ENCODE results near the gene LETMD1.

The LETMD1 gene, protein sequence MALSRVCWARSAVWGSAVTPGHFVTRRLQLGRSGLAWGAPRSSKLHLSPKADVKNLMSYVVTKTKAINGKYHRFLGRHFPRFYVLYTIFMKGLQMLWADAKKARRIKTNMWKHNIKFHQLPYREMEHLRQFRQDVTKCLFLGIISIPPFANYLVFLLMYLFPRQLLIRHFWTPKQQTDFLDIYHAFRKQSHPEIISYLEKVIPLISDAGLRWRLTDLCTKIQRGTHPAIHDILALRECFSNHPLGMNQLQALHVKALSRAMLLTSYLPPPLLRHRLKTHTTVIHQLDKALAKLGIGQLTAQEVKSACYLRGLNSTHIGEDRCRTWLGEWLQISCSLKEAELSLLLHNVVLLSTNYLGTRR

DNA sequence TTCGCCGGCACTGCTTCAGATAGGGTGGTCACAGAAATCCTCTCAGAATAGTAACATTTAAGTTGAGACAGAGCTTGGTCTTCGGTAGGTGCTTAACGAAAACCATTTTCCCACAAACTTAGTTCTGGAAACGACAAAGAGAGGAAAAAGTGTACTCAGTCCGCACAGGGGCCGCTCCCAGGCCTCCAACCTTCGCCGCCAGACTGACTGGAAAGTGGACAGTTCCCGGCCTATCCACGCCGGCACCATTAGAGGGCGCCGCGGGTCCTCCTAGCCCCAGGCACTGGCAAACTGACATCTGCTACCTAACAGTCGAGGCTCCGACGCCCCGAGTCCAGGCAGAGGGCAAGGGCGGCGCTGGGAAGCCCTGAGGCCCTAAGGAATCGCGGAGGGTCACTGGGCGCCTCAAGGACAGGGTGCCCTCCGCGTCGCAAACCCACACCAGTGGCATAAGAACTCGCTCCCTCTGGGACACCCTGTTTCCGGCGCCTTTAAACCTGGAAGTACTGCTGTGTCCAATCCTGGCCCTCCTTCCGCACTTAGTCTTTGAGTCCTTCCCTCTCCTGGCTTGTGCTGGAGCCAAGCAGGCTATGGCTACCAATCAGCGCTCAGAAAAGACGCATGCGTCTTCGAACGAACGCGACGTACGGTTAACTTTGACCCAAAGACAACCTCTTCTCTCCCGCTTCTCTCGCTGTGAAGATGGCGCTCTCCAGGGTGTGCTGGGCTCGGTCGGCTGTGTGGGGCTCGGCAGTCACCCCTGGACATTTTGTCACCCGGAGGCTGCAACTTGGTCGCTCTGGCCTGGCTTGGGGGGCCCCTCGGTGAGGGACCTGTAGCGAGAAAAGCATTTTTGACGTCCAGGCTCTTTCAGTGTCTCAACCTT is at the start of gene LETMD1:
Gene LETMD1, plus strand, starts transcription at position 673 of the 886 bp plus-strand sequence. Its CDS starts 30 bp downstream, at position 703.
- peak within 1 kb of the TSS; percentile 96 for H3K27ac ChIP-seq (ENCODE audit: low read length)
- H3K4me3 ChIP-seq (ENCODE audit: low read length in 2 of 2): peak within 1 kb of the TSS; percentile 94 to 96
- H3K4me1 ChIP-seq (ENCODE audit: control insufficient read depth, insufficient read depth, low read length): peaks cover 9% of the 10 kb centered on the region
- no peaks in the 10 kb centered on the region for H3K9me3 ChIP-seq (ENCODE audit: control insufficient read depth in 2 of 2, low read length in 2 of 2)
- H3K36me3 ChIP-seq (ENCODE audit: control insufficient read depth in 2 of 2, insufficient read depth in 2 of 2, low read length in 2 of 2): peaks cover 4% of the 10 kb centered on the region in 2 donors
- H3K27me3 ChIP-seq (ENCODE audit: control insufficient read depth in 1 of 2, insufficient read depth in 2 of 2, low read length in 2 of 2): no peaks in the 10 kb centered on the region
- H3K9ac ChIP-seq (ENCODE audit: low read length in 2 of 2): peak within 1 kb of the TSS; percentile 92 to 98

DNA sequence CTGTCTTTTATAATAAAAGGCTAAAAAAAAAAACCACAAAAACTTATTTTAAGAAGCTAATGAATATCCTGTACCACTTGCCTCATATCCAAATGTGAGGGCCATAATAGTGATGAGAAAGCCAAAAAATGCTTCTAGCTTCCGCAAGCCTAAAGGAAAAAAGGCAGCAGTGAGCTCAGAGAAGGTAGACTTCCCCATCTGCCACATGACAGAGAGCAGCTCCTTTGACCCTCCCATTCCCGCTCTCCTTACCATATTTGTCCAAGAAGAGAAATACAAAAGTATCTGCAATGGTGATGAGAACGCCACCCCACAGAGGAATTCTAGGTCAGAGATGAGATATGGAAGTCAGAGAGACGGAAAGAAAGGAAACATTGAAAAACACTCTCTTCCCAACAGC is 49.0 kb upstream of the LETMD1 start:
- H3K4me3 ChIP-seq (ENCODE audit: low read length in 2 of 2): no peak overlapping the region
- H3K9ac ChIP-seq (ENCODE audit: low read length in 2 of 2): no peak overlapping the region
- H3K4me1 ChIP-seq (ENCODE audit: control insufficient read depth, insufficient read depth, low read length): no peaks in the 10 kb centered on the region
- H3K27me3 ChIP-seq (ENCODE audit: control insufficient read depth in 1 of 2, insufficient read depth in 2 of 2, low read length in 2 of 2): no peaks in the 10 kb centered on the region
- peaks cover 35 to 36% of the 10 kb centered on the region in 2 donors for H3K36me3 ChIP-seq (ENCODE audit: control insufficient read depth in 2 of 2, insufficient read depth in 2 of 2, low read length in 2 of 2)
- H3K9me3 ChIP-seq (ENCODE audit: control insufficient read depth in 2 of 2, low read length in 2 of 2): no peaks in the 10 kb centered on the region
- no peak overlapping the region for H3K27ac ChIP-seq (ENCODE audit: low read length)

DNA sequence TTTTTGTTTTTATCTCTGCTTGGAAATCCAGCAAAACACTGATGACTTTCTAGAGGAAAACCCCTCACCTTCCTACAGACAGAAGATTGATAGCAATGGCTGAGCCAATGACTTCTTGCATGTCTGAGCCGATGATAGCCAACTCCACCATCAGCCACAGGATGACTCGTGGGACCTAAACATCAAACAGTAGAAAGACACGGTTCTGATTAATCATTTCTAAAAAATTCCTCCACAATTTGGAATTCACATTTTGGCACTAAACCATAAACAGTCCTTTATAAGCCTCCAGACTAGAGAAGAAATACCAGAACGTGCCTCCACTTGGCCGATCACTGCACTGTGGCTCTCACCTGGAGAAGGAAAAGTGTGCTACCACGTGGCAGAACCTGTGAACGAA is 47.9 kb upstream of the LETMD1 start:
- H3K9ac ChIP-seq (ENCODE audit: low read length in 2 of 2): no peak overlapping the region
- H3K9me3 ChIP-seq (ENCODE audit: control insufficient read depth in 2 of 2, low read length in 2 of 2): no peaks in the 10 kb centered on the region
- no peaks in the 10 kb centered on the region for H3K4me1 ChIP-seq (ENCODE audit: control insufficient read depth, insufficient read depth, low read length)
- no peaks in the 10 kb centered on the region for H3K27me3 ChIP-seq (ENCODE audit: control insufficient read depth in 1 of 2, insufficient read depth in 2 of 2, low read length in 2 of 2)
- H3K4me3 ChIP-seq (ENCODE audit: low read length in 2 of 2): no peak overlapping the region
- no peak overlapping the region for H3K27ac ChIP-seq (ENCODE audit: low read length)
- peaks cover 23 to 37% of the 10 kb centered on the region in 2 donors for H3K36me3 ChIP-seq (ENCODE audit: control insufficient read depth in 2 of 2, insufficient read depth in 2 of 2, low read length in 2 of 2)

DNA sequence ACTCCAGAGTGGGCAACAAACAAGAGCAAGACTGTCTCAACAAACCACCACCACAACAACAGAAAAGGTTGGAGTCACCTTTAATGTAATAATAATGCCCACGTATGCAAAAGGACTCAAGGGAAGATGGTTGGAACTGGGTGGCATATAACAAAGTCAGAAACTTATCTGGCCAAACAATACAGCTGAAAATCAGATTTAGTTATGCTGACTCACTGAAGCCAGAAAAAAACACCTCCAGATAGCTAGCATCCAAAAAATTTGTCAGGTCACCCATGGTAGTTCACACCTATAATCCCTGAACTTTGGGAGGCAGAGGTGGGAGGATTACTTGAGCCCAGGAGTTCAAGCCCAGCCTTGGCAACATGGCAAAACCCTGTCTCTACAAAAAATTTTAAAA is 46.3 kb upstream of the LETMD1 start:
- Histone ChIP-seq H3K27me3 (ENCODE audit: control insufficient read depth in 1 of 2, insufficient read depth in 2 of 2, low read length in 2 of 2) (no peaks in the 10 kb centered on the region), H3K9ac (ENCODE audit: low read length in 2 of 2) (no peak overlapping the region), H3K4me3 (ENCODE audit: low read length in 2 of 2) (no peak overlapping the region), H3K9me3 (ENCODE audit: control insufficient read depth in 2 of 2, low read length in 2 of 2) (no peaks in the 10 kb centered on the region), H3K4me1 (ENCODE audit: control insufficient read depth, insufficient read depth, low read length) (no peaks in the 10 kb centered on the region), H3K36me3 (ENCODE audit: control insufficient read depth in 2 of 2, insufficient read depth in 2 of 2, low read length in 2 of 2) (peaks cover 11 to 31% of the 10 kb centered on the region in 2 donors), H3K27ac (ENCODE audit: low read length) (no peak overlapping the region)

DNA sequence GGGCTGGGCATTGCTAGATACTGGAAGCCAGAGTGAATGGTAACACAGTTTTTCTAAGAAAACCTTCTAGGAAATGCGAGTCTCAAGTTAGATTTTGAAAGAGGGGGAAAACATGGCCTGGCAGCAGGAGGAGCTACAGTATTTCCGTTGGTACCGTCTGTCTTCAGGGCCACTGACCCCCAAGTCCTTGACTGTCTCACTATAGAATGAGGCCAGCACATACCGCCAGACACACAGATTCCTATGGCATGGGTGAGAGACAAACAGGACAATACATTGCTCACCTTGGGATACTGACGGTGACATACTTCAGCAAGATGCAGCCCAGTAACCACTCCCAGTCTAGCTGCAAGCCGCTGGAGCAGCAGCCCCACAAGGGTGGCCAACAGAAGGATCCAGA is 43.6 kb upstream of the LETMD1 start:
- H3K4me1 ChIP-seq (ENCODE audit: control insufficient read depth, insufficient read depth, low read length): no peaks in the 10 kb centered on the region
- H3K9ac ChIP-seq (ENCODE audit: low read length in 2 of 2): no peak overlapping the region
- peaks cover 3 to 24% of the 10 kb centered on the region in 2 donors for H3K36me3 ChIP-seq (ENCODE audit: control insufficient read depth in 2 of 2, insufficient read depth in 2 of 2, low read length in 2 of 2)
- H3K27ac ChIP-seq (ENCODE audit: low read length): no peak overlapping the region
- H3K4me3 ChIP-seq (ENCODE audit: low read length in 2 of 2): no peak overlapping the region
- no peaks in the 10 kb centered on the region for H3K27me3 ChIP-seq (ENCODE audit: control insufficient read depth in 1 of 2, insufficient read depth in 2 of 2, low read length in 2 of 2)
- H3K9me3 ChIP-seq (ENCODE audit: control insufficient read depth in 2 of 2, low read length in 2 of 2): no peaks in the 10 kb centered on the region

DNA sequence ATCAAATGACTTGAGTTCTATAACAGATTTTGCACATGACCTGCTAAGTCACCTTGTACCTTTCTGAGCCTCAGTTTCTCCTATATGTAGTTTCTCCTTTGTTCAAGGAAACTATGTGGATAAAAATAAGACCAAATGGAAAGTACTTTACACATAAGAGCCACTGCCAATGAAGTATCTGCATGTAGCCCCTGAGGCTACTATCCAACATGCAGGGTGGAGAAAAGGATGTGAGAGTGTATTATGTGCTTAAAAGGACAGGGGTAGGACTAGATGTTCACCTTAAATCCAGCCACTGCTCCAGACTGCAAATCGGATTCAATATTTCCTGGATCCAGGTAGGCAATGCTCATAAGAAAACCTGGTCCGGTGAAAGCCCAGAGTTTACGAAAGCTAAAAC is 43.1 kb upstream of the LETMD1 start:
- peaks cover 2 to 24% of the 10 kb centered on the region in 2 donors for H3K36me3 ChIP-seq (ENCODE audit: control insufficient read depth in 2 of 2, insufficient read depth in 2 of 2, low read length in 2 of 2)

DNA sequence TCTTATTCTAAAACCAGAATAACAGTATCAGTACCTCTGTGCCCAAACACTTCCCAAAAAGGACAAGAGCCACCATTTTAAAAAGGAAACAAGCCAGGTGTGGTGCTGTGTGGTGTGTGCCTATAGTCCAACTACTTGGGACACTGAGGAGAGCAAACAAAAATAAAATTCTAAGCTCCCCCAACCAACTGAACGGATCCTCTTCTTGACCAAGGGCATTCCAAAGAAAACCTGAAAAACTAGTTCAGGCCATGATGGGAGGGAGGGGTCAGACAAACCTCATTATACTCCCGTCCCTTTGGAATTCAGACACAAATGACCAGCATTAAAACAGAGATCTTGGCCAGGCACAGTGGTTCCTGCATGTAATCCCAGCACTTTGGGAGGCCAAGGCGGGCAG is 42.5 kb upstream of the LETMD1 start:
- no peak overlapping the region for H3K4me3 ChIP-seq (ENCODE audit: low read length in 2 of 2)
- H3K27ac ChIP-seq (ENCODE audit: low read length): no peak overlapping the region
- H3K36me3 ChIP-seq (ENCODE audit: control insufficient read depth in 2 of 2, insufficient read depth in 2 of 2, low read length in 2 of 2): peaks cover 2 to 20% of the 10 kb centered on the region in 2 donors
- no peak overlapping the region for H3K9ac ChIP-seq (ENCODE audit: low read length in 2 of 2)
- no peaks in the 10 kb centered on the region for H3K9me3 ChIP-seq (ENCODE audit: control insufficient read depth in 2 of 2, low read length in 2 of 2)
- H3K27me3 ChIP-seq (ENCODE audit: control insufficient read depth in 1 of 2, insufficient read depth in 2 of 2, low read length in 2 of 2): no peaks in the 10 kb centered on the region
- no peaks in the 10 kb centered on the region for H3K4me1 ChIP-seq (ENCODE audit: control insufficient read depth, insufficient read depth, low read length)

More for the DNA sequence above, 43.1 kb upstream of the LETMD1 start:
- H3K9ac ChIP-seq (ENCODE audit: low read length in 2 of 2): peak overlapping the region in 1 of 2 donors; percentile 13
- no peaks in the 10 kb centered on the region for H3K4me1 ChIP-seq (ENCODE audit: control insufficient read depth, insufficient read depth, low read length)
- H3K9me3 ChIP-seq (ENCODE audit: control insufficient read depth in 2 of 2, low read length in 2 of 2): no peaks in the 10 kb centered on the region
- no peaks in the 10 kb centered on the region for H3K27me3 ChIP-seq (ENCODE audit: control insufficient read depth in 1 of 2, insufficient read depth in 2 of 2, low read length in 2 of 2)
- no peak overlapping the region for H3K4me3 ChIP-seq (ENCODE audit: low read length in 2 of 2)
- H3K27ac ChIP-seq (ENCODE audit: low read length): no peak overlapping the region

DNA sequence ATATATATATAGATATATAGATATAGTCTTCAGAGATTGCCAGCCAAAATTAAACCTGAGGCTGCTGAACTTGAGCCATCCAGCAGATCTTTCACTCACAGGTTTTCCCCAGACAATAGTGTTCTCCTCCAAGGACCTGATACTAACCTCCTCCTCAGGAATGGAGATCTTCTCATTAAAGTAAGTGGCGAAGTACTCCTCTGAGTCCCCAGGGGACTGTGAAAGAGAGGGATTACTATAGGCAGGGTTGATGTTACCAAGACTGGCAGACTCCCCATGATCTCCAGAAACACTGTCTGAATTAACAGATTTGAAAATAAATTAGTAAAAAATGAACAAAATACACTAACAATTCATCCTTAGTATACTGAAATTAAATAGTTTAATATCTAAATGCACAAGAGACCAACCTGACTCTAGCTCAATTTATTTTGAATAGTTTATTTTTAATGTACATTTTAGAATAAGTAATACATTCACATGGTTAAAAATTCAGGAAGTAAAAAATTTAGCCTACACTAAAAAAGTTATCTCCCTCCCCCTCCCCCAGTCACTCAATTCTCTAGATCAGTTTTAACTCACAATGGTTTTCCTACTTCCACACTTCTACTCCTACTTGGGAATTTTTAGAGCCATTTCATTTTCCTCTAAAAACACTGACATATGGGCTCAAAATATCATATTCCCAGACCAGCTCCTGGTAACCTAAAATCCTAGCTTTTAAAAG is 39.6 kb upstream of the LETMD1 start:
- Histone ChIP-seq H3K9me3 (ENCODE audit: control insufficient read depth in 2 of 2, low read length in 2 of 2) (no peaks in the 10 kb centered on the region), H3K27me3 (ENCODE audit: control insufficient read depth in 1 of 2, insufficient read depth in 2 of 2, low read length in 2 of 2) (no peaks in the 10 kb centered on the region), H3K4me3 (ENCODE audit: low read length in 2 of 2) (no peak overlapping the region), H3K27ac (ENCODE audit: low read length) (no peak overlapping the region), H3K9ac (ENCODE audit: low read length in 2 of 2) (no peak overlapping the region), H3K4me1 (ENCODE audit: control insufficient read depth, insufficient read depth, low read length) (no peaks in the 10 kb centered on the region), H3K36me3 (ENCODE audit: control insufficient read depth in 2 of 2, insufficient read depth in 2 of 2, low read length in 2 of 2) (peaks cover 2 to 16% of the 10 kb centered on the region in 2 donors)

DNA sequence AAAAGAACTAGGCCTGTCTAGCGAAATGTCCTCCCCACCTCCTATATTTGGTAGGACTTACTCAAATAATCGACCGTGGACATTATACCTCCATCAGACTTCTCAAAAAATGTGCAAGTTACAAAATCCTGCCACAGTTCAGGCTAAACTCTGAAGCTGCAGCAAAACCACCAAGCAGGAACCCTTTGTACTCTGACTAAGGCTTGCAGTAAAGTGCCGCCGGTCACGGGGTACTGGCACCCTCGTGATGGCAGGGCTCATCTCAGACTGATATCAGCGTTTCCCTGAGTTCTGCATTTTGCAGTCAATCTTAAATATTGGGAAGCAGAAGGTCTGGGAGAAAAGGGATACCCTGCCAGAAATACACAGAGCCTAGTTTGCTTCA is 39.1 kb upstream of the LETMD1 start:
- Histone ChIP-seq H3K27me3 (ENCODE audit: control insufficient read depth in 1 of 2, insufficient read depth in 2 of 2, low read length in 2 of 2) (no peaks in the 10 kb centered on the region), H3K9ac (ENCODE audit: low read length in 2 of 2) (no peak overlapping the region), H3K27ac (ENCODE audit: low read length) (no peak overlapping the region), H3K36me3 (ENCODE audit: control insufficient read depth in 2 of 2, insufficient read depth in 2 of 2, low read length in 2 of 2) (peaks cover 2 to 16% of the 10 kb centered on the region in 2 donors), H3K4me3 (ENCODE audit: low read length in 2 of 2) (no peak overlapping the region), H3K4me1 (ENCODE audit: control insufficient read depth, insufficient read depth, low read length) (no peaks in the 10 kb centered on the region), H3K9me3 (ENCODE audit: control insufficient read depth in 2 of 2, low read length in 2 of 2) (no peaks in the 10 kb centered on the region)

DNA sequence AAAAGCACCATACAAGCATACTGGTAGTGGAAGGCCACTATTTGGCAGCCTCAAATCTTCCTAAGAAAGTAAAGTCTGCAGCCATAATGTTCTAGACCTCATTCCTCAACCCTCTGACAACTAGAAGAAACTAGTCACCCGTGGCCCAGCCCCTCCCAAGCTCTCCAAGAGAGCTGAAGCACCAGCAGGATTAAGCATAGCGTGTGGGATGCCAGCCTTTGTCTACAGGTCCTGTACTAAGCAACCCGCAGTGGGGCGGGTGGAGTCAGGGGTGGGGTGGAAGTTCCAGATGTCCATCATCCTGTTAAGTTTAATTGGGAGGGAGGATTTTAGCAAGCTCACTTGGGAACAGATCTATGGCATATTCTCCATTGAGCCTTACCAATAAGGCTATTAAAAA is 36.2 kb upstream of the LETMD1 start:
- Histone ChIP-seq H3K27me3 (ENCODE audit: control insufficient read depth in 1 of 2, insufficient read depth in 2 of 2, low read length in 2 of 2) (no peaks in the 10 kb centered on the region), H3K4me3 (ENCODE audit: low read length in 2 of 2) (no peak overlapping the region), H3K27ac (ENCODE audit: low read length) (no peak overlapping the region), H3K4me1 (ENCODE audit: control insufficient read depth, insufficient read depth, low read length) (no peaks in the 10 kb centered on the region), H3K36me3 (ENCODE audit: control insufficient read depth in 2 of 2, insufficient read depth in 2 of 2, low read length in 2 of 2) (peaks cover 0 to 2% of the 10 kb centered on the region in 2 donors), H3K9me3 (ENCODE audit: control insufficient read depth in 2 of 2, low read length in 2 of 2) (no peaks in the 10 kb centered on the region), H3K9ac (ENCODE audit: low read length in 2 of 2) (no peak overlapping the region)
